Endothelial cell of umbilical vein (primary cell): ENCODE measurements around the gene MAP6. TPM values are rescaled to one million over a fixed set of nuclear protein-coding genes. Genes with fewer than 3 reads are reported as not detected.

Experiments used
- BruUV-seq: library from RNA; stranded (reverse); fragments of 400-500 nt; replicated peaks from 2 replicates; lab custom pipeline; 2021; lab: Mats Ljungman, UMichigan
- CTCF ChIA-PET: fragments of 300-600, 350-600 bp; sonication (Branson Sonifier 250); formaldehyde crosslinking; loops from one replicate; lab custom pipeline; 2021; ENCODE audit warnings: antibody characterized with exemption, inconsistent platforms; lab: Charles Lee
- POLR2A ChIA-PET: fragments of 300-600, 350-600 bp; sonication (Branson Sonifier 250); formaldehyde crosslinking; loops from one replicate; lab custom pipeline; 2021; ENCODE audit warnings: antibody characterized with exemption, inconsistent platforms; lab: Charles Lee
- DNase-seq: peaks from one replicate; pipeline ENCODE4 v3.0.0-alpha.2; 2011; ENCODE audit warnings: low read depth, low spot score
- FAIRE-seq: peaks from 2 replicates; lab custom pipeline; 2011; peaks lifted over from hg19 to GRCh38; lab: Jason Lieb, UNC
- H2AFZ ChIP-seq: 2 replicates; pipeline ENCODE4 v1.6.0; 2012; ENCODE audit warnings: low read depth, low read length, control low read depth, inconsistent platforms
- H3K27ac ChIP-seq: 2 replicates; pipeline ENCODE4 v1.5.1; 2011; ENCODE audit warnings: low read depth, mild to moderate bottlenecking, control low read depth, low read length, moderate library complexity; ENCODE audit not compliant: insufficient read depth
- H3K27me3 ChIP-seq, 2 experiments: 2 replicates each; pipeline versions ENCODE4 v1.6.0 to v1.6.1; 2011; ENCODE audit warnings: low read length in 2 of 2, mixed read lengths in 1 of 2; ENCODE audit not compliant: control insufficient read depth in 2 of 2, insufficient read depth in 2 of 2
- H3K36me3 ChIP-seq, 2 experiments: 2 replicates in 1 of 2; 3 replicates in 1 of 2; pipeline ENCODE4 v1.5.1; 2011; ENCODE audit warnings: low read length in 2 of 2, mild to moderate bottlenecking in 1 of 2, moderate library complexity in 1 of 2; ENCODE audit not compliant: control insufficient read depth in 2 of 2, insufficient read depth in 2 of 2; ENCODE audit errors: extremely low read depth in 1 of 2
- H3K4me1 ChIP-seq: 3 replicates; pipeline ENCODE4 v1.5.1; 2011; ENCODE audit warnings: mild to moderate bottlenecking, low read length; ENCODE audit not compliant: control insufficient read depth, insufficient read depth; ENCODE audit errors: extremely low read depth
- H3K4me2 ChIP-seq: 2 replicates; pipeline ENCODE4 v1.6.1; 2011; ENCODE audit warnings: low read length, control low read depth, mixed read lengths; ENCODE audit not compliant: insufficient read depth
- H3K4me3 ChIP-seq, 3 experiments: fragments of 200-600 bp in 1 of 3; sonication (generic), shearing (Covaris generic) in 1 of 3; replicated peaks in 1 of 3; 2 replicates each; pipeline ENCODE4 v1.5.1; 2011 to 2016; ENCODE audit warnings: control low read depth in 3 of 3, low read length in 3 of 3, mild to moderate bottlenecking in 2 of 3, inconsistent platforms in 1 of 3, low read depth in 1 of 3, moderate library complexity in 1 of 3; ENCODE audit not compliant: insufficient read depth in 1 of 3
- H3K79me2 ChIP-seq: 2 replicates; pipeline ENCODE4 v1.6.0; 2012; ENCODE audit warnings: low read length, inconsistent platforms; ENCODE audit not compliant: control insufficient read depth, insufficient read depth
- H3K9ac ChIP-seq: replicated peaks from 2 replicates; pipeline ENCODE3; 2011; ENCODE audit warnings: low read length, control low read depth; ENCODE audit not compliant: insufficient read depth; ENCODE audit errors: extremely low read depth
- H3K9me1 ChIP-seq: replicated peaks from 3 replicates; pipeline ENCODE4 v1.6.0; 2011; ENCODE audit warnings: mild to moderate bottlenecking, low read length; ENCODE audit not compliant: control insufficient read depth, insufficient read depth; ENCODE audit errors: extremely low read depth
- H3K9me3 ChIP-seq: replicated peaks from 2 replicates; pipeline ENCODE4 v1.5.1; 2012; ENCODE audit warnings: low read length, inconsistent platforms; ENCODE audit not compliant: control insufficient read depth, insufficient read depth
- H4K20me1 ChIP-seq: replicated peaks from 2 replicates; pipeline ENCODE3; 2011; ENCODE audit warnings: mild to moderate bottlenecking, low read length; ENCODE audit not compliant: control insufficient read depth, insufficient read depth; ENCODE audit errors: extremely low read depth
- EZH2 ChIP-seq: IDR thresholded peaks from 2 replicates; pipeline ENCODE4 v1.6.1; 2012; ENCODE audit warnings: borderline replicate concordance, low read depth, mild to moderate bottlenecking, moderate library complexity, low read length, inconsistent platforms; ENCODE audit not compliant: severe bottlenecking
- FOS ChIP-seq: IDR thresholded peaks from 2 replicates; pipeline ENCODE4 v1.6.1; 2011; ENCODE audit warnings: mild to moderate bottlenecking, low read length, moderate library complexity, borderline replicate concordance; ENCODE audit not compliant: insufficient read depth
- GATA2 ChIP-seq: IDR thresholded peaks from 2 replicates; pipeline ENCODE4 v1.7.0; 2011; ENCODE audit warnings: low read depth, mild to moderate bottlenecking, moderate library complexity, mixed read lengths, low read length; ENCODE audit not compliant: insufficient read length, insufficient read depth
- JUN ChIP-seq: IDR thresholded peaks from 2 replicates; pipeline ENCODE4 v1.6.1; 2011; ENCODE audit warnings: borderline replicate concordance, low read depth; ENCODE audit not compliant: insufficient read length, insufficient read depth
- MYC ChIP-seq: IDR thresholded peaks from one replicate; pipeline ENCODE4 v1.6.1; 2011; ENCODE audit warnings: mild to moderate bottlenecking, low read depth, low read length
- POLR2A ChIP-seq: IDR thresholded peaks from 2 replicates; pipeline ENCODE4 v1.6.1; 2012; ENCODE audit warnings: low read depth, mild to moderate bottlenecking, control low read depth, low read length
- POLR2AphosphoS5 ChIP-seq: IDR thresholded peaks from 2 replicates; pipeline ENCODE4 v1.6.1; 2012; ENCODE audit warnings: low read depth, mild to moderate bottlenecking, control low read depth, low read length, moderate library complexity; ENCODE audit not compliant: insufficient read depth
- dilution Hi-C: fragments of 300-500 bp; cut with MboI; formaldehyde crosslinking; loops from one replicate; pipeline ENCODE4 v1.15.0; 2019; ENCODE audit warnings: low sequenced_read_pairs; ENCODE audit not compliant: extremely low pct_ligation_motif_present
- intact Hi-C: fragments of 100-400 bp; cut with micrococcal nuclease; formaldehyde crosslinking; loops from one replicate; pipeline ENCODE4 v1.10.0; 2022
- polyA plus RNA-seq, 4 experiments: library from polyadenylated mRNA; depleted of rRNA in 3 of 4; stranded (reverse) in 3 of 4; unstranded in 1 of 4; fragments of >200 nt; gene quantifications; 2 replicates each; pipeline versions ENCODE4 v1.2.1 to v1.2.3, GENCODE V29; 2011 to 2012; ENCODE audit warnings: missing spikeins in 1 of 4
- total RNA-seq: library from RNA; stranded (reverse); gene quantifications from 2 replicates; pipeline ENCODE4 v1.2.3, GENCODE V29; 2021
- TF ChIP-seq, protein P1 (sequence below), 2 donors: IDR thresholded peaks; 1 replicate in 1 of 2; 2 replicates in 1 of 2; pipeline ENCODE4 v1.5.1; 2011; ENCODE audit warnings: low read length in 2 of 2, mild to moderate bottlenecking in 2 of 2, moderate library complexity in 2 of 2, control low read depth in 1 of 2, inconsistent platforms in 1 of 2, low read depth in 1 of 2; ENCODE audit not compliant: insufficient read depth in 1 of 2; ENCODE audit errors: extremely low read depth in 1 of 2
- TF ChIP-seq, protein P2 (sequence below): IDR thresholded peaks from 2 replicates; pipeline ENCODE4 v1.6.1; 2011; ENCODE audit not compliant: insufficient read depth, insufficient read length

Gene MAP6
- total and polyA plus RNA-seq, 2 donors (not counting 3 experiments of a cell fraction or from before 2014, with no cell fraction given) = 0.12 TPM; not detected in 1

DNA sequence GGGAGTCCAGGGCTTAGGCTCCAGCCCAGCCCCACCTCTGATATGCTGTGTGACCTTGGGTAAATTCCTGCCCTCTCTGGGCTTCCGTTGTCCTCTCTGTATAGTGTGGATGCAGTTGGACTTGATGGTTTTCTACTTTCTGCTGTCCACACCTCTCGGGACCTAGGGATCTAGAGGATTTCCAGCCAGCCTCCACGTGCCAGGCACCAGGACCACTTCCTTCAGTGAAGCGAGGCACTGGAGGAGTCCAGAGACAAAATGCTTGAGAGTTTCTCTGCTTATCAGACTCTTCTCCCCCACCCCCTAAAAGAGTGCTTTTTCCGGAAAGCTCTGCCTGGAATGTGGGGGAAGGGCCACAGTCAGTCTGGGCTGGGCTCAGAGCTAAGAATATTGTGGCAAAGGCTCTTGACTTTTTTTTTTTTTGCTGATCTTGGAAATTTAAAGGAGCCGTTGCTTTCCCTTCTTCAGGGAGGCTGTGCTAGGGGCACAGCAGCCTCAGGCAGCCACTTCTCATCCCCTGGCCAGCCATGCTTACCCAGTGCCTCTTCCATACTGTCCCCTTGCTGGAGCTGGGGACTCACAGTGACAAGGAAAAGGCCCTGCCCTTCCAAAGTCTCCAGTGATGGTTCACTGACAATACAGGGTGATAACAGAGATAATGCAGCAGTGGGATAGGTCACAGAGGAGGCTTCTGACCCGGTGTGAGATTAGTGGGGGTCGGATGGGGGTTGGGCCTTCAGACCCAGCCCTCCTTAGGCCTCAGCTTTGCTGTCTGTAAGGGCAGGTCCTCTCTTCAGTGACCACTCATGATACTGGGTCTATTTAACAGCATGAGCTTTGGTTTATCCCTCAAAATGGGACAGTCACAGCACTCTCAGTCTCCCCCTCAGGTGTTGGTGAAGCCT, 109.6 kb downstream of the MAP6 start:
- H3K27me3 ChIP-seq = no peaks in the 10 kb centered on the region
- peak overlapping the region; percentile 6 for H3K9ac ChIP-seq
- no peaks in the 10 kb centered on the region for H3K9me1 ChIP-seq
- dilution Hi-C loops (no loop called here), intact Hi-C loops (no loop called here)
- CTCF ChIA-PET = interaction anchor here (1.2 to 8.6 kb wide), 4 partner anchors 11 to 147 kb away, joined by 3 to 107 read pairs (median 6); no protein-coding TSS in a partner anchor
- no peaks in the 10 kb centered on the region for H3K36me3 ChIP-seq
- H3K9me3 ChIP-seq = no peaks in the 10 kb centered on the region
- DNase-seq (peak; percentile 71), FAIRE-seq (no peak)
- H3K4me3 ChIP-seq = no peak overlapping the region
- TF ChIP-seq POLR2A (no peak), POLR2AphosphoS5 (peak; percentile 23)
- POLR2A ChIA-PET = interaction anchor here (0.8 to 1.1 kb wide), 2 partner anchors 16 to 17 kb away, joined by 3 to 4 read pairs; no protein-coding TSS in a partner anchor
- peaks cover 19% of the 10 kb centered on the region for H3K79me2 ChIP-seq
- no peaks in the 10 kb centered on the region for H4K20me1 ChIP-seq
- peak overlapping the region; percentile 62 for H3K27ac ChIP-seq
- H3K4me2 ChIP-seq = peak overlapping the region; percentile 50
- no TSS peak for BruUV-seq
- peak overlapping the region; percentile 58 for H2AFZ ChIP-seq
- peaks cover 38% of the 10 kb centered on the region for H3K4me1 ChIP-seq

DNA sequence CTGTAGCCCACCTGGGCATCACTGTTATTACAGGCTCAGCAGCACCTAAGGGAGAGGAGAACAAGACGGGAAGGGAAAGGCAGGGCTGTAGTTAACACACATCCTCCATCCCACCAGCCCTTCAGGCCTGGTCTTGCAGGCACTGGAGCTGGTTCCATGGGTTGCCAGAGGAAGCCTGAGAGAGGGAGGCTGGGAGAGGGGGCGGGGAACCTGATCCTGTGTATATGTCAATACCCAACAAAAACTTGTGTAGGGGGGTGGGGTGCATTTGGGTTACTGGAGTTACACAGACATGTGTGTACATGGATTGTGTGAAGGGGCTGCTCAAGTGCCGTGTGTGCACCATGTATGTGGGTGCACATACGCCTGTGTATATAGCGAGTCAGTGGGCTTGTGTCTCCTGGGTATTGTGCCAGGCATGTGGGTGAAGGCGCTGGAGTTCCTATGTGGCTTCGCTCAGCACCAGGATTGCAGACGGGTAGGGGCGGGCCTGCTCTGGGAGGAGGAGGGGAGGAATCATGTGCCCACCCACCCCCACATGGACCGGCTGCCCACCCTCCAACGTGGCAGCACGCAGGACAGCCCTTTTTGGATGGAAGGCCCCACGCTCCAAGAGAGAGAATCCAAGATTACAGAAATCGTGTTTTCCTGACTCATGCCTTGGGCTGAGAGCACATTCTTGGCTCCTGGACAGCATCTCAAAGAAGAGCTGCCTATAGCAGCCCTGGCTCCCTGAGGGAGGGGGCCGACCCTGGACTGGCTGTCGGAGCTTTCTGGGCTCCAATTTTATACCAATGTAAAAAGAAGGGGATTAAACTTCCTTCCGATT, 111.0 kb downstream of the MAP6 start:
- H3K4me3 ChIP-seq = no peak overlapping the region
- dilution Hi-C loops (no loop called here), intact Hi-C loops (no loop called here)
- H2AFZ ChIP-seq = peak overlapping the region; percentile 79
- peak overlapping the region; percentile 10 for H3K9ac ChIP-seq
- H3K4me2 ChIP-seq = peak overlapping the region; percentile 50
- no peaks in the 10 kb centered on the region for H3K9me3 ChIP-seq
- H3K27ac ChIP-seq = peak overlapping the region; percentile 62
- peaks cover 36% of the 10 kb centered on the region for H3K4me1 ChIP-seq
- DNase-seq = peak; percentile 76
- no peaks in the 10 kb centered on the region for H3K27me3 ChIP-seq
- H3K9me1 ChIP-seq = no peaks in the 10 kb centered on the region
- no peaks in the 10 kb centered on the region for H4K20me1 ChIP-seq
- no TSS peak for BruUV-seq
- peak; percentile 88 for FAIRE-seq
- H3K36me3 ChIP-seq = no peaks in the 10 kb centered on the region
- TF ChIP-seq GATA2 (no peak), POLR2A (no peak), FOS (no peak), EZH2 (no peak), JUN (no peak), MYC (no peak), POLR2AphosphoS5 (no peak)
- TF ChIP-seq, protein P1, sequence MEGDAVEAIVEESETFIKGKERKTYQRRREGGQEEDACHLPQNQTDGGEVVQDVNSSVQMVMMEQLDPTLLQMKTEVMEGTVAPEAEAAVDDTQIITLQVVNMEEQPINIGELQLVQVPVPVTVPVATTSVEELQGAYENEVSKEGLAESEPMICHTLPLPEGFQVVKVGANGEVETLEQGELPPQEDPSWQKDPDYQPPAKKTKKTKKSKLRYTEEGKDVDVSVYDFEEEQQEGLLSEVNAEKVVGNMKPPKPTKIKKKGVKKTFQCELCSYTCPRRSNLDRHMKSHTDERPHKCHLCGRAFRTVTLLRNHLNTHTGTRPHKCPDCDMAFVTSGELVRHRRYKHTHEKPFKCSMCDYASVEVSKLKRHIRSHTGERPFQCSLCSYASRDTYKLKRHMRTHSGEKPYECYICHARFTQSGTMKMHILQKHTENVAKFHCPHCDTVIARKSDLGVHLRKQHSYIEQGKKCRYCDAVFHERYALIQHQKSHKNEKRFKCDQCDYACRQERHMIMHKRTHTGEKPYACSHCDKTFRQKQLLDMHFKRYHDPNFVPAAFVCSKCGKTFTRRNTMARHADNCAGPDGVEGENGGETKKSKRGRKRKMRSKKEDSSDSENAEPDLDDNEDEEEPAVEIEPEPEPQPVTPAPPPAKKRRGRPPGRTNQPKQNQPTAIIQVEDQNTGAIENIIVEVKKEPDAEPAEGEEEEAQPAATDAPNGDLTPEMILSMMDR (IDR thresholded peaks at IDR 0.05; ENCODE audit: extremely low read depth in 1 of 2, insufficient read depth in 1 of 2, low read depth in 1 of 2, low read length in 2 of 2) = no peak
- TF ChIP-seq, protein P2, sequence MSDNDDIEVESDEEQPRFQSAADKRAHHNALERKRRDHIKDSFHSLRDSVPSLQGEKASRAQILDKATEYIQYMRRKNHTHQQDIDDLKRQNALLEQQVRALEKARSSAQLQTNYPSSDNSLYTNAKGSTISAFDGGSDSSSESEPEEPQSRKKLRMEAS = no peak
- peaks cover 7% of the 10 kb centered on the region for H3K79me2 ChIP-seq
- ChIA-PET POLR2A (interaction anchor here (0.5 to 1.1 kb wide), 2 partner anchors 17 to 99 kb away, joined by 3 to 4 read pairs; no protein-coding TSS in a partner anchor), CTCF (interaction anchor here (1.2 to 8.6 kb wide), 4 partner anchors 9 to 148 kb away, joined by 3 to 107 read pairs (median 6); no protein-coding TSS in a partner anchor)
